SK-N-SH (cell line): ENCODE measurements around the gene MRPL55.

Experiments
- CHD2 ChIP-seq: fragments of 150-350 bp; IDR thresholded peaks from 2 replicates; pipeline ENCODE4 v1.6.1; 2018; ENCODE audit warnings: low read length; ENCODE audit not compliant: partially characterized antibody
- FOXM1 ChIP-seq: IDR thresholded peaks from 2 replicates; pipeline ENCODE4 v1.4.0; 2012; ENCODE audit warnings: low read depth, mild to moderate bottlenecking
- YY1 ChIP-seq: IDR thresholded peaks from 2 replicates; pipeline ENCODE4 v1.4.0; 2012; ENCODE audit warnings: low read depth, mild to moderate bottlenecking
- TF ChIP-seq, protein P1 (sequence below): fragments of 200-600 bp; sonication (generic); IDR thresholded peaks from 2 replicates; pipeline ENCODE4 v1.6.1; 2017; ENCODE audit warnings: antibody characterized with exemption, mild to moderate bottlenecking, moderate library complexity
- TF ChIP-seq, protein P2 (sequence below): IDR thresholded peaks from 2 replicates; pipeline ENCODE4 v1.6.1; 2012; ENCODE audit warnings: mild to moderate bottlenecking, low read depth, low read length, moderate library complexity

DNA sequence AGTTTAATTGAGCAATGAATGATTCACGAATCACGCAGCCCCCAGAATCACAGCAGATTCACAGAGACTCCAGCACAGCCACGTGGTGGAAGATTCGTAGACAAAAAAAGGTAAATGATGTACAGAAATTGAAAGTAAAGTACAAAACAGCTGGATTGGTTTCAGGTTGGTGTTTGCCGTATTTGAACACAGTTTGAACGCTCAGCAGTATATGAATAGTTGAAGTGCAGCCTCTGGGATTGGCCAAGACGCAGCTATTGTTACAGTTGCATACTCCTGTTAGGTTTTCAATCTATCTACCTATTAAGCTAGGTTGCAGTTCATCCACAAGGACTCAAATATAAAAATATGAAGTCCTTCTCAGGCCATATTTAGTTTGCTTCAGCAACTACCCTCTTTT, 3.1 kb upstream of the MRPL55 start:
- TF ChIP-seq, protein P1, sequence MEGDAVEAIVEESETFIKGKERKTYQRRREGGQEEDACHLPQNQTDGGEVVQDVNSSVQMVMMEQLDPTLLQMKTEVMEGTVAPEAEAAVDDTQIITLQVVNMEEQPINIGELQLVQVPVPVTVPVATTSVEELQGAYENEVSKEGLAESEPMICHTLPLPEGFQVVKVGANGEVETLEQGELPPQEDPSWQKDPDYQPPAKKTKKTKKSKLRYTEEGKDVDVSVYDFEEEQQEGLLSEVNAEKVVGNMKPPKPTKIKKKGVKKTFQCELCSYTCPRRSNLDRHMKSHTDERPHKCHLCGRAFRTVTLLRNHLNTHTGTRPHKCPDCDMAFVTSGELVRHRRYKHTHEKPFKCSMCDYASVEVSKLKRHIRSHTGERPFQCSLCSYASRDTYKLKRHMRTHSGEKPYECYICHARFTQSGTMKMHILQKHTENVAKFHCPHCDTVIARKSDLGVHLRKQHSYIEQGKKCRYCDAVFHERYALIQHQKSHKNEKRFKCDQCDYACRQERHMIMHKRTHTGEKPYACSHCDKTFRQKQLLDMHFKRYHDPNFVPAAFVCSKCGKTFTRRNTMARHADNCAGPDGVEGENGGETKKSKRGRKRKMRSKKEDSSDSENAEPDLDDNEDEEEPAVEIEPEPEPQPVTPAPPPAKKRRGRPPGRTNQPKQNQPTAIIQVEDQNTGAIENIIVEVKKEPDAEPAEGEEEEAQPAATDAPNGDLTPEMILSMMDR, result no peak
- TF ChIP-seq FOXM1, result no peak
- no peak for TF ChIP-seq CHD2
- no peak for TF ChIP-seq YY1
- TF ChIP-seq, protein P2, sequence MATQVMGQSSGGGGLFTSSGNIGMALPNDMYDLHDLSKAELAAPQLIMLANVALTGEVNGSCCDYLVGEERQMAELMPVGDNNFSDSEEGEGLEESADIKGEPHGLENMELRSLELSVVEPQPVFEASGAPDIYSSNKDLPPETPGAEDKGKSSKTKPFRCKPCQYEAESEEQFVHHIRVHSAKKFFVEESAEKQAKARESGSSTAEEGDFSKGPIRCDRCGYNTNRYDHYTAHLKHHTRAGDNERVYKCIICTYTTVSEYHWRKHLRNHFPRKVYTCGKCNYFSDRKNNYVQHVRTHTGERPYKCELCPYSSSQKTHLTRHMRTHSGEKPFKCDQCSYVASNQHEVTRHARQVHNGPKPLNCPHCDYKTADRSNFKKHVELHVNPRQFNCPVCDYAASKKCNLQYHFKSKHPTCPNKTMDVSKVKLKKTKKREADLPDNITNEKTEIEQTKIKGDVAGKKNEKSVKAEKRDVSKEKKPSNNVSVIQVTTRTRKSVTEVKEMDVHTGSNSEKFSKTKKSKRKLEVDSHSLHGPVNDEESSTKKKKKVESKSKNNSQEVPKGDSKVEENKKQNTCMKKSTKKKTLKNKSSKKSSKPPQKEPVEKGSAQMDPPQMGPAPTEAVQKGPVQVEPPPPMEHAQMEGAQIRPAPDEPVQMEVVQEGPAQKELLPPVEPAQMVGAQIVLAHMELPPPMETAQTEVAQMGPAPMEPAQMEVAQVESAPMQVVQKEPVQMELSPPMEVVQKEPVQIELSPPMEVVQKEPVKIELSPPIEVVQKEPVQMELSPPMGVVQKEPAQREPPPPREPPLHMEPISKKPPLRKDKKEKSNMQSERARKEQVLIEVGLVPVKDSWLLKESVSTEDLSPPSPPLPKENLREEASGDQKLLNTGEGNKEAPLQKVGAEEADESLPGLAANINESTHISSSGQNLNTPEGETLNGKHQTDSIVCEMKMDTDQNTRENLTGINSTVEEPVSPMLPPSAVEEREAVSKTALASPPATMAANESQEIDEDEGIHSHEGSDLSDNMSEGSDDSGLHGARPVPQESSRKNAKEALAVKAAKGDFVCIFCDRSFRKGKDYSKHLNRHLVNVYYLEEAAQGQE, result no peak
